SK-MEL-5 (cell line): ENCODE measurements around the gene KIAA1671. TPM values are rescaled to one million over a fixed set of nuclear protein-coding genes. Genes with fewer than 3 reads are reported as not detected.

Source experiments
- DNase-seq: peaks from one replicate; pipeline ENCODE4 v3.0.0-alpha.2; 2016; ENCODE audit warnings: low read depth, low spot score
- in situ Hi-C: cut with HindIII; loops from 2 replicates; pipeline ENCODE4 v1.10.0; 2016; ENCODE audit warnings: low sequenced_read_pairs, high pct_unique_total_duplicates, low pct_unique_long_range_greater_than_20kb
- total RNA-seq: library from RNA; depleted of rRNA; stranded (reverse); fragments of >200 nt; shearing (Covaris generic); gene quantifications from 2 replicates; pipeline ENCODE4 v1.2.3, GENCODE V29; 2014

The KIAA1671 gene
- total RNA-seq, 1 experiment from 2014 or later = 3.0 TPM

DNA sequence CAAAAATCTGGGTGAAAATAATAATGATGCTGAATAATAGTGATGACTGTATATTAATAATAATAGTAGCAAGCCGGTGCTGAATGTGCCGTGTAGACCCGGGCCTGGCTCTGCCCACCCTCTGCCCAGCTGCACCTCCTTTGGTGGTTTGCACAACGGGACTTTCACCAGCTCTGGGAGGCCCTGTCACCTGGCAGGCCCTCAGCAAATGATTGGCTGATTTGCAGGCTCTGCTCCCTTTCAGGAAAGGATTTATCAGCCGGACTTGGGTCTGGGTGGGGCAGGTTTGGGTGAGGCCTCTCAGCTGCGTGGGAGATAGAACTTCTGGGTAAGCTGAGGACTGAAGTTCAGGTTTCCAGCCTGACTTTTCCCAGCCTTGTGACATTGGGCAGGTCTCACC lies 21.4 kb downstream of the KIAA1671 start:
- in situ Hi-C loops = no loop called here
- DNase-seq = no peak

DNA sequence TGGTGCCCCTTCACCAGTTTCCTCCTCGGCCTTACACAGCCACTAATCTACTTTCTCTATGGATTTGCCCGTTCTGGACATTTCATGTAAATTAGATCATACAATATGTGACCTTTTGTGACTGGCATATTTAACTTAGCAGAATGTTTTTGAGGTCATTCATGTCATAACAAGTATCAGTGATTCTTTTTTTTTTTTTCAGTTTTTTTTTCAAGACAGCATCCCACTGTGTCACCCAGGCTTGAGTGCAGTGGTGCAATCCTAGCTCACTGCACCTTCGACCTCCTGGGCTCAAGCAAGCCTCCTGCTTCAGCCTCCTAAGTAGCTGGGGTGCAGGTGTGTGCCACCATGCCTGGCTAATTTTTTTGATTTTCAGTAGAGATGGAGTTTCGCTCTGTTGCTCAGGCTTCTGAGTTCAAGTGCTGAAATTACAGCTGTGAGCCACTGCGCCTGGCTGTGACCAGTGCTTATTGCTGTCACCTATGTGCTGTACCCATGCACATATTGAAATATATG lies 22.7 kb downstream of the KIAA1671 start:
- in situ Hi-C loops = no loop called here
- DNase-seq = no peak

DNA sequence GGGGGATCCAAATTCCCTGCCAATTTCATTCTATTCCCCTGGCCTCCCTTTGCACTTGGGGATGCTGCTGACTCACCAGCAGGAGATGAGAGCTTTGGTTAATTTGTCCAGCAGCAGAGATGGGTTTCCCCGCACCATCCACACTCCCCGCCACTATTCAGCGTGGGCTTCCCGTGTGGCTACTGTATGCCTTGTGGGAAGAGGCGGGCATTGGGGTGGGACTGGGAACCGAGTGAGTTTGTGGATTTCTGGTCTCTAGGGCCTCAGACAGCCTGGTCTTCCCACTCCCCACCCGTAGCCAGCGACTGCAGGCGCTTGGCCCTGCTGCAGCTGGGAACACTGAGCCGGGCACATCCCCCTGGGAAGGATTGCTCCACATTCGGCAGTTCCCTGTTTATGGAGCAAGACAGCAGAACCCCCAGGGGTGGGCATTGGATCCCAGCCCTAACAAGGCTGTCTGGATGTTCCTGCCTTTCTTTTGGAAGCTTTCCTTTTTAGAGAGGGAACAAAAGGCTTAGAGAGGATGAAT lies 23.4 kb downstream of the KIAA1671 start:
- in situ Hi-C loops = no loop called here
- DNase-seq = no peak

DNA sequence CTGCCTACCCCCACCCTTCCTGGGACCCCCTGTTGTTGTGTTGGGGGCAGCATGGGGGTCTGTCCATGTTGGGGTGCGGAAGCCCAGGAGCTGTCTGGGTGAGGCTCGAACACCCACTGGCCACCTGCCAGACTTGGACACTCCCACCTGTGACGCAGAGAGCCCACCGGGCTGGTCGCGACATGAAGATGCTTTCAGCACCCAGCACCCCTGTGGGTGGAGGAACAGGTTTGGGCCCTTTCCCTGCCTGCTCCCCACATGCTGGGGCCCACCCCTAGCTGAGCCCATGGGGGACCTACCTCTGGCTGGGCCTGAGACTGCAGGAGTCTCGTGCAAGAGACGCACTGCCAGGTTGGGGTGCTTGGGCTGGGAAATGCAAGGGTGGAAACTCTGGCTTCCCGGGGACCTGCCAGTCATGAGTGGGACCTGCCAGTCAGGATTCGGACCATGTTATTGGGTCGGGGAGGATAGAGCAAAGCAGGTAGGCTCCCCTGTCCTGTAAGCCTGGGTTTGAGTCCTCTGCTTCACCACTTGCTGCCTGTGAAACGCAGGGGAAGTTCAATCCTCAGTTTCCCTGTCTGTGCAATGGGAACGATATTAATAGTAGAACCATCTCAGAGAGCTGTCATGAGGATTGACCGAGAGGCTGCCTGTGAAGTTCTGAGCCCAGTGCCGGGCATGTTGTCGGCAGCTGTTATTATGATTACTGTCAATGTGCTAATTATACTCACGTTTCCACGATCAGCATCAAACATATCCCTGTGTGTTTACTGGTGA lies 24.1 kb downstream of the KIAA1671 start:
- no peak for DNase-seq
- in situ Hi-C loops = no loop called here

DNA sequence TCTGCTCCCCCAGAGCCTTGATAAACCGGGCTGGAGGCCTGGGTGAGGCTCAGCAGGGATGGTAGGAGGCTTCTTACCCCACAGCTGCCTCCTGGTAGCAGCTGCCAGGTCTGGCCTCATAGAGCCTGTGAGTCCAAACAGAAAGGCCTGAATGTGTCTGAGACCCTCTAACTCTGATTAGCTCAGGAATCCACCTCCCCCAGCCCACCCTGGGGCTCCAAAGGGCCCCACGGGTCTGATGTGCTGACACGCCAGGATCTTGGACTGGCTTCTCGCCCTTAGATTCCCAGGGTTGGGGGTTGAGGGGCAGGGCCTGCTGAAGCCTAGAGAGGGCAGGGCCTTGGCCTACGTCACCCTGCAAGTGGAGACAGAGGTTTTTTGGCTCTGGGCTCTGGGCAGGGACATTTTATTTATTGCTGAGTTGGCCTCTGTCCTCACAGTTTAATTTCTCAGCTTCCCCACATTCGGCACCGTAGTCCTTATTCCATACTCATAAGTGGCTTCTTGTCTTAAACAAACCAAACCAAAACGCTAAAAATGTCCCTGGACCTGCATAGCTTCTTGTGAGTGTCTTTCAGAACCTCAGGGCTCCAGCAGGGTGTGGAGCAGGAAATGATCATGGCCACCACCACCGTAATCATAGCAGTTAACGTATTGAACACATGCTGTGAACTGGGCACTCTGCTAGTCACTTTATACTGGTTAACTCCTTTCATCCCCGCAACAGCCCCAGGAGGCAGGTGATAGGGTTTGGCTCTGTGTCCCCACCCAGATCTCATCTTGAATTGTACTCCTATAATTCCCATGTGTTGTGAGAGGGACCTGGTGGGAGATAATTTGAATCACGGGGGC lies 25.1 kb downstream of the KIAA1671 start:
- in situ Hi-C loops = no loop called here
- no peak for DNase-seq

DNA sequence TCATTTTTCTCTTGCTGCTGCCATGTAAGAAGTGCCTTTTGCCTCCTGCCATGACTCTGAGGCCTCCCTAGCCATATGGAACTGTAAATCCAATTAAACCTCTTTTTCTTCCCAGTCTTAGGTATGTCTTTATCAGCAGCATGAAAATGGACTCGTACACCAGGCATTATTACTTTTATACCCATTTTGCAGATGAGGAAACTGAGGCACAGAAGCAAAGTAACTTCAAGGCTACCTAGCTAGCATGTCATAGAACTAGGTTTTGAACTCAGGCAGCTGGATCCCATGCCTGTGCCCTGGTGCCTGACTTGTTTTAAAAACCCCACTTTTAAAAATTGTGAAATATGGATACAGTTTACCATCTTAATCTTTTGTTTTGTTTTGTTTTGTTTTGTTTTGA lies 25.8 kb downstream of the KIAA1671 start:
- DNase-seq = no peak
- in situ Hi-C loops = no loop called here

DNA sequence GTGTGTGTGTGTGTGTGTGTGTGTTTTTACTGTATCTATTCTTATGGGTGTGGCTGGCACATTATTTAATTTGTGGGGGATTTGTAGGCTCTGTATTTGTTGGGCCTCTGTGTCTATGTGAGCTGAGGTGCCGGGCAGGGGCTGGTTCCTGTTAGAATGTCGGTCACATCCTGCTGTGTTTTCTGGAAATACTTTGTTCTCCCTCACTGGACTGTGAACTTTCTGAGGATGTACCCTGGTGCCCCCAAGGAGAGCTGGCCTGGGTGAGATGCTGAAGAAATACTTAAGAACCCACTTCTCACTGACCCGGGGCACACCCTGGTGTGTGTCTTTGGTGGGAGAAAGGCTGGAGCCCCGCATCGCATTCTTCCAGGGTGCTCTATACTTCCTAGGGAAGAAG lies 28.6 kb downstream of the KIAA1671 start:
- no peak for DNase-seq
- in situ Hi-C loops = no loop called here

DNA sequence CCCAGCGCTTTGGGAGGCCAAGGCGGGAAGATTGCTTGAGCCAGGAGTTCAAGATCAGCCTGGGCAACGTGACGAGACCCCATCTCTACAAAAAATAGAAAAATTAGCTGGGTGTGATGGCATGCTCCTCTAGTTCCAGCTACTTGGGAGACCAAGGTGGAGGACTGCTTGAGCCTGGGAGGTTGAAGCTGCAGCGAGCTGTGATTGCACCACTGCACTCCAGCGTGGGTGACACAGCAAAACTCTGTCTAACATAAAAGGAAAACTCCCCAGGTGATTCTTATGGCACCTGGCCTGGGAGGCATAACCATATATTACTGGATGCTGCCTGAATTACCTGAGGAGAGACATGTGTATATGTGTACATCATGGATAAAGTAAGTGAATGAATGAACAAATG lies 29.1 kb downstream of the KIAA1671 start:
- in situ Hi-C loops = no loop called here
- no peak for DNase-seq

DNA sequence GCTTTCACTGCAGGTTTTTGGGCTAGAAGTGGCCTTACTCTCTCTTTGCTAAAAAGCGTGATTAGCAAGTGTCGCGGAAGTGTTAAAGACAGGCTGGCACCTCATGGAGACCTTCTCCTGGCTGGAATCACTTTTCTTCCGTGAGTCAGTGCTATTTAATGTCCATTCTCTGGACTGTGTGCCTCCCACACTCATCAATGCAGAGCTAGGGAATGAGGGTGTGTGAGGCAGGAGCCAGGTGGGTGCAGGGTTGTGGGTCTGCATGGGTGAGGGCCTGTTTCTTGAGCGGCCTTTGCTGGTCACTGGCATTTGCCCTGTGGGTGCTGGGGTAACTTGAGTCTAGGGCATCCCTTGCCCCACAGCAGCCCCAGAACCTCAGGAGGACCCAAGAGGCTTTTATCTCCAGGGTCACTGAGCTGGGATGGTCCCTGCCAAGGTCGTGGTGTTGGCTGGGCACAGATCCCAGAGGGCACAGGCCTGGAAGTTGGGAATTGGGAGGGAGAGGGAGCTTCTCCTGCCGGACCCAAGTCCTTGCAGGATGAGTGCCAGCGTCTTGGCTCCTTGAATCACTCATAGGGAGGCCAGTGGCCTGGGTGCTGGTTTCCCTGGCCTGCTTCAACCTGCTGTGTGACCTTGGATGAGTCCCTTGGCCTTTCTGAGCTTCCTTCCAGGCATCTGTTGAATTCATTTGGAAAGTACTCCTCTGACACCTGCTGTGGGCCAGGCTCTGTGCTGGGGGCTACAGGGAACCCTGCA lies 30.0 kb downstream of the KIAA1671 start:
- DNase-seq = no peak

DNA sequence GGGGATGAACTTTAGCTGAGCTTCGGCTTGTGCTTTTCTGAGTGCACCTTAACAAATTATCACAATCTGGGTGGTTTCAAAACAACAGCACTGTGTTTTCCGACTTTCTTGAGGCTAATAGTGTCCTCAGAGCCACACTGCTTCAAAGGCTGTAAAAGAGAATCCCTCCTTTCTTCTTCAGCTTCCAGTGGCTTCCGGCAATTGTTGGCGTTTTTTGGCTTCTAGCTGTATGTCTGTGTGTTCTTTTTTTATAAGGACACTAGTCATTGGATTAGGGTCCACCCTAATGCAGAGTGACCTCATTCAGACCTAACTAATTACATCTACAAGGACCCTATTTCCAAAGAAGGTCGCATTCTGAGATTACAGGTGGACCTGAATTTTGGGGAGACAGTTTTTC lies 30.6 kb downstream of the KIAA1671 start:
- peak; percentile 50 for DNase-seq
- in situ Hi-C loops = no loop called here

More for the DNA sequence above, 30.0 kb downstream of the KIAA1671 start:
- in situ Hi-C loops = no loop called here

DNA sequence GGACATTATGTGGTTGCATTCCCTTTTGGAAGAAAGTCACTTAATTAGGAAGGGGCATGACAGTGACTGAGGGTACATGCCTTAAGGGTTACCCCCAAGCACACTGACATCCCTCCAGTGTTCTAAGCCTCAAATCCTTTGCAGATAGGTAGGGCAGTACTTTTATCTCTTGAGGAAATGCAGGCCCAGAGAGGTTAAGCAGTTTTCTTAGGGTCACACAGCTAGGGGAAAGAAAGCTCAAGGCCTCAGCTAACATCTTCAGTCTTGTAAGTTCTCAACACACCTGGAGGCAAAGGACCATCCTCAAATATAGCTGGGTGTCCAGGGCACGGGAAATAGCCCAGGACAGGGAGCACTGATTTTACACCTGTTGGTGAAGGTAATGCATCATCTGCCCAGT lies 31.6 kb downstream of the KIAA1671 start:
- DNase-seq = no peak
- in situ Hi-C loops = no loop called here

DNA sequence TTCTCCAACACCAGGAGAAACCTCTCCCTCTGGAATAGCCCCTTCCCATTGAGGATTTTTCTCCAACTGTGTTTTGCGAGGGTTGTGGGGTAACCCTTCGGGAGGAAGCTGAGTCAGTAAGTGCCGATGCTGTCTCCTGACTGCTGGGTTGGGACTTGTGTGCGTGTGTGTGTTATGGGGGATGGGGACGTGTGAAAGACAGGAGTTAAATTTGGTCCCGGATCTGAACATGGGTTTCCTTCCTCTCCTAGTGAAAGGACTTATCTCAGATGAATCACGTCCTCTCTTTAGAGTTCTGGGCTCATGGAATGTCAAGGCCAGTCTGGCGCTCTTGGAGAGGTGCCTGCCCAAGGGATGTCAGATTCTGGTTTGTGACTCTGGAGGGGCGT lies 33.3 kb downstream of the KIAA1671 start:
- DNase-seq = no peak
- in situ Hi-C loops = no loop called here

DNA sequence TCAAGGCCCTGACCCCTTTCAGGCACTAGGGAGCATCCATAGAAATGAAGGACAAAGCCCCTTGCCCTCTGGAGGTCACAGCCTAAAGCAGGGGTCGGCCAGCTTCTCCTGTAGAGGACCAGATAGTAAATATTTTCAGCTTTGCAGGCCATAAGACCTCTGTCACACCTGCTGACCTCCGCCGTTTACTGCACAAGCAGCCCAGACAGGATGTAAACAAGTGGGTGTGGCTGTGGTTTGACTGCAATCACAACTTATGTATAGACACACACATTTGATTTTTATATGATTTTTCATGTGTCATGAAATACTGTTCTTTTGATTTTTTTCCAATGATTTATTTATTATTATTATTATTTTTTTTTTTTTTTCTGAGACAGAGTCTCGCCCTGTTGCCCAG lies 34.3 kb downstream of the KIAA1671 start:
- no peak for DNase-seq
- in situ Hi-C loops = no loop called here

DNA sequence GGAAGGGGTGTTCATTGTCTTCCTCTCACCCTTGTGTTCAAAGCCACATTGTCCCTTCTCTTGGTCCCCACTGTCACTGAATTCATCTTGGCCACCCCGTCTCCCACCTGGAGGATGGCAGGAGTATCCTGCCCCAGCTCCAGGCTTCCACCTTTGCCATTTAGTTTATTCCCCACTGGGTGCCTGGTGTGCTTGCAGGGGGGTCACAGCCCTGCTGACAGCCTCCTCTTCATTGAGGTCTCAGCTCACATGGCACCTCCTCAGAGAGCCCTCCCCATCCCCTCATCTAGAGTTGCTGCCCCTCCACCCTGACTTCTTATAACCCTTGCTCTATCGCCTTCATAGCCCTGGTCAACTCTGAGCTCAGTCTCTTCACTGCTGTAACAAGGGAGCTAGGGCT lies 36.6 kb downstream of the KIAA1671 start:
- no peak for DNase-seq
- in situ Hi-C loops = no loop called here

DNA sequence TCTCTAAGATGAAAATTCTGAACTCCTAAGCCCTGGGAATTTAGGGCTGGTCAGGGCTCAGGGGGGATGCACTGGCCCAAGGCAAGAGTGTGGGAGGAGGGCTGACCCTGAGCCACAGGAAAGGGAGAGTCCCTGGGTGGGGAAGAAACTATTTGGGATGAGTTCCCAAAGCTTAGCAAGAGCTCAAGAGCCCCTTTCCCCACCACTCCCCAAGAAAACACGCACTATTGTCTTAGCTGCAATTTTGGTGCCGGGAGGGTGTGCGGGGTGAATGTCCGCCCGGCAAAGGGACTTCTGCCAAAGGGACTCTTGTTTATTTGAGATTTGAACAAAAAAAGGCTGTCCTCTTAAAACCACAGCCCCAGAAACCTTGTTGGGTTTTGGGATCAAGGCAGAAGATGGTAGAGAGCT lies 37.0 kb downstream of the KIAA1671 start:
- in situ Hi-C loops = no loop called here
- no peak for DNase-seq

DNA sequence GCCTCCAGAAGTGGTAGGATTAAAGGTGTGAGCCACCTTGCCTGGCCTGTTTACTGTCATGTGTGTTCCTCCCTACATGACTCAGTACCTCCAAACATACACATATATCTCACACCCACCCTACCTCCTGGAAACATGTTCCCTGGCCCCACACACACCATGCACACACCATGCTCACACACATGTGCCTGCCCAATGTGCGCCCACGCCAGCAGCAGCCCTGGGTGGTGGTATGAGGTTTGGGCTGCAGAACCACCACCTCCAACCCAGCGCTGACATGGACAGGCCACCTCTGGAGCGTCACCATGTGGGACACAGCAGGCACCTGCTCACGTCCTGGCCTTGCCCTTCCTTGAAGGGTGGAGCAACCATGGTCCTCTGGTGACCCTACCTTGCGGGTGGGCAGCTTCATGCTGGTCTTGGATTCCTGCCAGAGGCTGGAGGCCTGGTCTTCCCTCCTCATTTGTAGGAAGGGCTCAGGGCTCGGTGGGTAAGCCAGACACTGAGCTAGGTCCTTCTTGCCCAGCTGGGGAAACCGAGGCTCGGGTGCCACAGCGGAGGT lies 37.9 kb downstream of the KIAA1671 start:
- in situ Hi-C loops = no loop called here
- no peak for DNase-seq

DNA sequence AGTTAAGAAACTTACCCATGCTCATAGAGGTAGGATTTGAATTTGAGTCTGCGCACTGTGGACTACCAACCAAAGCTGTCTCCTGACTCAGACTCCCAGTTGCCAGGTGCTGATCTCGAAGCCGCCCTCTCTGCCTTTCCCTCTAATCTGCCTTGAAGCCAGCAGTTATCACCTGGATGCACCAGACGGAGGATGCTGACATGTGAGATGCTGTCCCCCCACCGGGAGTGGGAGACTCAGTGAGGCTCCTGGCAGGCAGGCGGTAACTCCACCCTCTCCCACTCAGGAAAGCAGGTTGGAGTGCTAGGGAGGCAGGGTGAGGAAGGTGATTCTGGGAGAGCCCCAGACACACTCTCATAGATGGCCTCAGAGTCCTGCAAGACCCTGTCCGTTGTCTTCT lies 40.4 kb downstream of the KIAA1671 start:
- DNase-seq = no peak
- in situ Hi-C loops = no loop called here
